Smooth muscle cell (in vitro differentiated cells): ENCODE data around the gene TSEN34. TPM values are rescaled to one million over a fixed set of nuclear protein-coding genes. Genes with fewer than 3 reads are reported as not detected.

Experiments used
- DNase-seq: peaks from one replicate; lab custom pipeline; 2025; ENCODE audit not compliant: unreplicated experiment; lab: John Stamatoyannopoulos, UW
- H2AFZ ChIP-seq: fragments of 200-600 bp; sonication (generic); 2 replicates; pipeline ENCODE4 v1.6.0; 2016; ENCODE audit warnings: antibody characterized with exemption, low read depth, mild to moderate bottlenecking
- H3F3A ChIP-seq: fragments of 200-600 bp; sonication (generic); 2 replicates; pipeline ENCODE4 v1.6.0; 2017; ENCODE audit warnings: antibody characterized with exemption, low read depth
- H3K27ac ChIP-seq: fragments of 200-600 bp; sonication (generic); 2 replicates; pipeline ENCODE4 v1.5.1; 2016; ENCODE audit warnings: low read depth, mild to moderate bottlenecking
- H3K27me3 ChIP-seq: fragments of 200-600 bp; sonication (generic); 2 replicates; pipeline ENCODE4 v1.6.1; 2016; ENCODE audit warnings: low read depth, mild to moderate bottlenecking
- H3K36me3 ChIP-seq: fragments of 200-600 bp; sonication (generic); 2 replicates; pipeline ENCODE4 v1.5.1; 2016; ENCODE audit warnings: low read depth
- H3K4me1 ChIP-seq: fragments of 200-600 bp; sonication (generic); 2 replicates; pipeline ENCODE4 v1.5.1; 2016; ENCODE audit warnings: low read depth
- H3K4me2 ChIP-seq: fragments of 200-600 bp; sonication (generic); 2 replicates; pipeline ENCODE4 v1.6.0; 2016; ENCODE audit warnings: mild to moderate bottlenecking
- H3K4me3 ChIP-seq: fragments of 200-600 bp; sonication (generic); 2 replicates; pipeline ENCODE4 v1.5.1; 2016; ENCODE audit warnings: mild to moderate bottlenecking
- H3K79me2 ChIP-seq: fragments of 200-600 bp; sonication (generic); 2 replicates; pipeline ENCODE4 v1.6.0; 2016; ENCODE audit warnings: low read depth, mild to moderate bottlenecking
- H3K9ac ChIP-seq: fragments of 200-600 bp; sonication (generic); 2 replicates; pipeline ENCODE4 v1.6.0; 2016; ENCODE audit warnings: low read depth
- H3K9me3 ChIP-seq: fragments of 200-600 bp; sonication (generic); replicated peaks from 2 replicates; pipeline ENCODE4 v1.5.1; 2016; ENCODE audit warnings: low read depth
- H4K20me1 ChIP-seq: fragments of 200-600 bp; sonication (generic); 2 replicates; pipeline ENCODE4 v1.6.0; 2016; ENCODE audit warnings: low read depth
- WGBS: methylation state at CpG from one replicate; pipeline ENCODE4 v1.1.7; 2016; ENCODE audit warnings: low lambda C conversion rate; 5-methylcytosine and 5-hydroxymethylcytosine counted together
- polyA plus RNA-seq: library from polyadenylated mRNA; unstranded; fragments of >200 nt; fragmentation: Nextera tagmentation; extraction: Ambion mirVana; gene quantifications from 2 replicates; pipeline ENCODE4 v1.2.1, GENCODE V29; 2016
- total RNA-seq: library from RNA; depleted of rRNA; stranded (reverse); fragments of >200 nt; gene quantifications from 2 replicates; pipeline ENCODE4 v1.2.3, GENCODE V29; 2014
- TF ChIP-seq, protein P1 (sequence below): fragments of 200-600 bp; sonication (generic); IDR thresholded peaks from 2 replicates; pipeline ENCODE4 v1.5.1; 2017; ENCODE audit warnings: borderline replicate concordance, mild to moderate bottlenecking, antibody characterized with exemption; ENCODE audit not compliant: insufficient read depth, poor library complexity, severe bottlenecking

The TSEN34 gene
- total and polyA plus RNA-seq, 2 experiments from 2014 or later = 45.8 to 79.5 TPM

DNA sequence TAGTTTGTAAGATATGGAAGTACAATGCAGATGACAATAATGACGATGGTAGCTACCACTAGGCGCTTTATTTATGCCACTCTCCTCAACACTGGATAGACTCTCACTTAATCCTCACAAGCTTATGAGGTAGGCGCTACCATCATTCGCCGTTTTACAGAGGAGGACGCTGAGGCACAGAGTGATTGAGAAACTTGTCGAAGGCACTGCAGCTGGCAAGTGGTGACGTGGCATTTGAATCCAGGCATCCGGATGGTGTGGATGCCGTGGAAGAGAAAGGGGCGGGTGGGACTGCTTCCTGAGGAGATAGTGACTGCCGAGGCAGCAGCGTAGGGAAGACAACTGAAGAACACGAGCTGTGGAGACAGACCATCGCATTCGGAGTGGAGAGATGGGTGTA is 8.3 kb downstream of the TSEN34 start:
- Histone ChIP-seq H3K9me3 (no peaks in the 10 kb centered on the region), H3F3A (peaks cover 25% of the 10 kb centered on the region), H3K79me2 (peaks cover 37% of the 10 kb centered on the region), H3K4me1 (peaks cover 18% of the 10 kb centered on the region), H3K4me3 (no peak overlapping the region), H3K9ac (no peak overlapping the region), H3K27ac (no peak overlapping the region), H2AFZ (no peak overlapping the region), H3K36me3 (no peaks in the 10 kb centered on the region), H3K4me2 (no peak overlapping the region), H4K20me1 (peaks cover 34% of the 10 kb centered on the region), H3K27me3 (no peaks in the 10 kb centered on the region)
- 87% methylated on average over 16 of the region's 16 CpGs for WGBS
- TF ChIP-seq, protein P1, sequence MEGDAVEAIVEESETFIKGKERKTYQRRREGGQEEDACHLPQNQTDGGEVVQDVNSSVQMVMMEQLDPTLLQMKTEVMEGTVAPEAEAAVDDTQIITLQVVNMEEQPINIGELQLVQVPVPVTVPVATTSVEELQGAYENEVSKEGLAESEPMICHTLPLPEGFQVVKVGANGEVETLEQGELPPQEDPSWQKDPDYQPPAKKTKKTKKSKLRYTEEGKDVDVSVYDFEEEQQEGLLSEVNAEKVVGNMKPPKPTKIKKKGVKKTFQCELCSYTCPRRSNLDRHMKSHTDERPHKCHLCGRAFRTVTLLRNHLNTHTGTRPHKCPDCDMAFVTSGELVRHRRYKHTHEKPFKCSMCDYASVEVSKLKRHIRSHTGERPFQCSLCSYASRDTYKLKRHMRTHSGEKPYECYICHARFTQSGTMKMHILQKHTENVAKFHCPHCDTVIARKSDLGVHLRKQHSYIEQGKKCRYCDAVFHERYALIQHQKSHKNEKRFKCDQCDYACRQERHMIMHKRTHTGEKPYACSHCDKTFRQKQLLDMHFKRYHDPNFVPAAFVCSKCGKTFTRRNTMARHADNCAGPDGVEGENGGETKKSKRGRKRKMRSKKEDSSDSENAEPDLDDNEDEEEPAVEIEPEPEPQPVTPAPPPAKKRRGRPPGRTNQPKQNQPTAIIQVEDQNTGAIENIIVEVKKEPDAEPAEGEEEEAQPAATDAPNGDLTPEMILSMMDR = no peak
- no peak for DNase-seq

DNA sequence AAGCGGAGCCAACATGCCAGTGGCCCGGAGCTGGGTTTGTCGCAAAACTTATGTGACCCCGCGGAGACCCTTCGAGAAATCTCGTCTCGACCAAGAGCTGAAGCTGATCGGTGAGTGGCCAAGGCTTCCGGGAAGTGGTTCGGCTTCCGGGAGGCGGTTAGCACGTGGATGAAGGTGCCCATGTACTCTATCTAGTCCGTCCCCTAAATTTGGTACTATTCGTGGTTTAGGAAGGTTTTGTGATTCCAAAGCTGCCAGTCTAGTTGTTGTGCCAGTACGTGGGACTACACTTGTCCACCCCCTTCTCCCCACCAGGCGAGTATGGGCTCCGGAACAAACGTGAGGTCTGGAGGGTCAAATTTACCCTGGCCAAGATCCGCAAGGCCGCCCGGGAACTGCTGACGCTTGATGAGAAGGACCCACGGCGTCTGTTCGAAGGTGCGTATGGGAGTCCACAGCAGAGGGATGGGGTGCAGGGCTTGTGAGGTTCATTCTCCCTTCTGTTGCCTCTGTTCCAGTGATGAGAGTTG is 10.1 kb downstream of the TSEN34 start:
- H3K27me3 ChIP-seq = no peaks in the 10 kb centered on the region
- H3K27ac ChIP-seq = peak overlapping the region; percentile 93
- H3K4me1 ChIP-seq = peaks cover 18% of the 10 kb centered on the region
- H3K79me2 ChIP-seq = peaks cover 55% of the 10 kb centered on the region
- H3K4me2 ChIP-seq = peak overlapping the region; percentile 89
- H3K4me3 ChIP-seq = peak overlapping the region; percentile 72
- H3F3A ChIP-seq = peaks cover 42% of the 10 kb centered on the region
- no peak for DNase-seq
- peak overlapping the region; percentile 96 for H3K9ac ChIP-seq
- TF ChIP-seq, protein P1 = no peak
- WGBS = 3% methylated on average over 28 of the region's 28 CpGs
- H4K20me1 ChIP-seq = peaks cover 53% of the 10 kb centered on the region
- H3K36me3 ChIP-seq = no peaks in the 10 kb centered on the region
- no peak overlapping the region for H2AFZ ChIP-seq
- no peaks in the 10 kb centered on the region for H3K9me3 ChIP-seq

DNA sequence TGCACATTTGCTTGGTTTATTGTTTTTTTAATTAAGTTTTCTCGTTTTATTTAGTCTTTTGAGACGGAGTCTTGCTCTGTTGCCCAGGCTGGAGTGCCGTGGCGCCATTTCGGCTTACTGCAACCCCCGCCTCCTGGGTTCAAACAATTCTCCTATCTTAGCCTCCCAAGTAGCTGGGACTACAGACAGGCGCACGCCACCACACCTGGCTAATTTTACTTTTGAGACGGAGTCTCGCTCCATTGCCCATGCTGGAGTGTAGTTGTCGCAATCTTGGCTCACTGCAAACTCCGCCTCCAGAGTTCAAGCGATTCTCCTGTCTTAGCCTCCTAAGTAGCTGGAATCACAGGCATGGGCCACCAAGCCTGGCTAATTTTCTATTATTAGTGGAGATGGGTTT is 10.9 kb downstream of the TSEN34 start:
- peaks cover 18% of the 10 kb centered on the region for H3K4me1 ChIP-seq
- 62% methylated on average over 13 of the region's 13 CpGs for WGBS
- no peaks in the 10 kb centered on the region for H3K9me3 ChIP-seq
- peaks cover 60% of the 10 kb centered on the region for H4K20me1 ChIP-seq
- no peaks in the 10 kb centered on the region for H3K36me3 ChIP-seq
- no peak for DNase-seq
- peak overlapping the region; percentile 72 for H3K4me3 ChIP-seq
- H3K27ac ChIP-seq = no peak overlapping the region
- H3F3A ChIP-seq = peaks cover 50% of the 10 kb centered on the region
- H3K27me3 ChIP-seq = no peaks in the 10 kb centered on the region
- H3K4me2 ChIP-seq = peak overlapping the region; percentile 89
- H3K79me2 ChIP-seq = peaks cover 61% of the 10 kb centered on the region
- peak overlapping the region; percentile 96 for H3K9ac ChIP-seq
- H2AFZ ChIP-seq = no peak overlapping the region
- TF ChIP-seq, protein P1 = no peak

DNA sequence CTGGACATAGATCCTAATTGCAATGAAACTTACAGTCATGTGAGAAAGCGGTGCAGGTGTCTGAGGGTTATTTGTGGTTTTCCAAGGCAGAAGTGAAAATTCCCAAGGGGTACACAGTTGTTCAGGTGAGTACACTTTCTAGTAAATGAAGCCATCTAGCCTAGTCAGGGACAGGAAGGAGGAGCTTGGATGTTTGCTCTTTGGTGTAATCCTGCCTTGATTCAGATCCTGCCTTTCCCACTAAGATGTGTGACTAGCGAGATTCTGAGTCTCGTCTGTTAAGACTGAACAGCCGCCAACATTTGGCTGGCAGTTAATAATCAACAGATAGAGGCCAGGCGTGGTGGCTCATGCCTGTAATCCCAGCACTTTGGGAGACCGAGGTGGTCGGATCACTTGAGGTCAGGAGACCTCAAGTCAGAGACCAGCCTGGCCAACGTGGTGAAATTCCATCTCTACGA is 12.1 kb downstream of the TSEN34 start:
- TF ChIP-seq, protein P1 = no peak
- Histone ChIP-seq H3K27me3 (no peaks in the 10 kb centered on the region), H3K27ac (no peak overlapping the region), H3K9me3 (no peaks in the 10 kb centered on the region), H4K20me1 (peaks cover 72% of the 10 kb centered on the region), H3K4me2 (peak overlapping the region; percentile 89), H3K4me3 (peak overlapping the region; percentile 72), H2AFZ (no peak overlapping the region), H3K9ac (peak overlapping the region; percentile 96), H3K36me3 (no peaks in the 10 kb centered on the region), H3K4me1 (peaks cover 21% of the 10 kb centered on the region), H3F3A (peaks cover 62% of the 10 kb centered on the region), H3K79me2 (peaks cover 61% of the 10 kb centered on the region)
- WGBS = 50% methylated on average over 9 of the region's 9 CpGs
- DNase-seq = no peak
